KOPT-K1 (cell line): ENCODE measurements around the gene FOXJ1.
"Not testable (repeated sequence)": the region's sequence is repeated elsewhere in the genome, so short reads cannot be mapped to it uniquely, and the experiment has no call there.

ENCODE experiments used
- H3K27ac ChIP-seq: fragments of 200-600 bp; sonication (generic); 2 replicates; pipeline ENCODE4 v1.5.1; 2016; ENCODE audit warnings: antibody characterized with exemption, mild to moderate bottlenecking, low read depth, low read length; ENCODE audit not compliant: poor library complexity, severe bottlenecking
- H3K36me3 ChIP-seq: fragments of 200-600 bp; sonication (generic); 2 replicates; pipeline ENCODE4 v1.5.1; 2017; ENCODE audit warnings: antibody characterized with exemption, mild to moderate bottlenecking, low read length, moderate library complexity; ENCODE audit not compliant: insufficient read depth
- H3K9me3 ChIP-seq: fragments of 200-600 bp; sonication (generic); 2 replicates; pipeline ENCODE4 v1.5.1; 2017; ENCODE audit warnings: antibody characterized with exemption, low read length, mild to moderate bottlenecking; ENCODE audit not compliant: insufficient read depth, poor library complexity, severe bottlenecking

FOXJ1 gene

DNA sequence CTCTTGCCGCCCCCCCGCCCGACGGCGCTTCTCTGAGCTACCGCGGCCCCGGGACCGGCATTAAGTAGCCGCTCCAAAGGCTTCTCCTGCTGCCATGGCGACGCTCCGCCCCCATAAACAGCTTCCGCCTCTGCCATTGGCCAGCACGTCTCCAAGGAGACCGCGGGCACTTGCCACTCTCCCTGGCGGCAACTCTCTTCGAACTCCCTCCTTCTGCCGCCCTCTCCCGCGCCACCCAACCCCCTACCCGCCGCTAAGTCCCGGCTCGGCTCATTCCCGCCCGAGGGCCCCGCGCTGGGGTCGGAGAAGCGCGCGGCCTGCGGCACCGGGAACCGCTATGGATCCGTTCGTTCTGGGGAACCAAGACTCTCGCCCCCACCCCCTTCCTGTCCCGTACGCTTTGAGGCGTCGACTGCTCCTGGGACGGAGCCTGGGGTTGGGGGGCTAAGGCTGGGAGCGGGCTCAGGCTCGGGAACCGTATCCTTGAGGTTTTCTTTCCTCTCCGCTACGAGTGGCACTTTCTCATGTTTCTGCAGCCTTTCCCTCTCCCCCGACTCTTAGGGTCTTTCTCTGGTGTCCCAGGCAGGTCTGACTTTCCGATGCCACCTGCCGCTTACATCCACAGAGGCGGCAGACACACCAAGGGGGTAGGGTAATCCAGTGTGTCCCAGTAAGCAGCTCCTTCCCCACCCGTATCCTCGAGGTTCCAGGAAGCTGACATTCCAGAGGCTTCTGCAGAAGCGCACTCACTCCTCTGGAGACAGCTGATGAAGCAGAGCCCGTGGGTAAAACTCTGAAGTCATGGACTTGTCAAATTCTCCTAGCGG lies at the start of gene FOXJ1:
Gene FOXJ1 (minus strand): TSS at position 34 of the 827 bp plus-strand sequence. CDS start 850 bp downstream, outside the sequence.
- no peaks in the 10 kb centered on the region for H3K36me3 ChIP-seq
- H3K27ac ChIP-seq, result peak within 1 kb of the TSS; percentile 74
- H3K9me3 ChIP-seq, result no peaks in the 10 kb centered on the region

DNA sequence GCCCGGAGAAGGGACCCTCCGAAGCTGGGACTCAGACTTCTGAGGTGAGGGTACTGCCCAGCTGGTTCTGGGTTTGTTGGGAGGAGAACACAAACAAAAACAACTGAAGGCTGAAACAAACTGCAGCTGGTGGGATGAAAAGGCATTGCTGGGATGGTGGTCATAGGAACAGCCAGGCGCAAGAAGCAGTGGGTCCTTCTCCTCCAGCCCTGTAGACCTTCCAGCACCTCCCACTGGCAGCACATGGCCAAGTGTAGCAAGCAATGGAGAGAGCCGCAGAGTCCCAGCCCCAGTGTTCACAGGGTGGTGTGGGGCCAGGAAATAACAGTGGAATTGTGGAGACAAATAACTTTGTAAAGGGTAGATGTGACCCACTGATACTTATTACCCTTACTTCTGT lies 48.7 kb upstream of the FOXJ1 start:
- Histone ChIP-seq H3K27ac (peak overlapping the region; percentile 98), H3K36me3 (no peaks in the 10 kb centered on the region), H3K9me3 (no peaks in the 10 kb centered on the region)

GRCh38 chr17:76189247-76189646 lies 48.2 kb upstream of the FOXJ1 start:
- H3K27ac ChIP-seq, result peak overlapping the region; percentile 98
- no peaks in the 10 kb centered on the region for H3K9me3 ChIP-seq
- no peaks in the 10 kb centered on the region for H3K36me3 ChIP-seq

- no peaks in the 10 kb centered on the region for H3K36me3 ChIP-seq
- H3K27ac ChIP-seq, result peak overlapping the region; percentile 98
- H3K9me3 ChIP-seq, result no peaks in the 10 kb centered on the region
Observed at GRCh38 chr17:76188213-76189016, 47.4 kb upstream of the FOXJ1 start.

DNA sequence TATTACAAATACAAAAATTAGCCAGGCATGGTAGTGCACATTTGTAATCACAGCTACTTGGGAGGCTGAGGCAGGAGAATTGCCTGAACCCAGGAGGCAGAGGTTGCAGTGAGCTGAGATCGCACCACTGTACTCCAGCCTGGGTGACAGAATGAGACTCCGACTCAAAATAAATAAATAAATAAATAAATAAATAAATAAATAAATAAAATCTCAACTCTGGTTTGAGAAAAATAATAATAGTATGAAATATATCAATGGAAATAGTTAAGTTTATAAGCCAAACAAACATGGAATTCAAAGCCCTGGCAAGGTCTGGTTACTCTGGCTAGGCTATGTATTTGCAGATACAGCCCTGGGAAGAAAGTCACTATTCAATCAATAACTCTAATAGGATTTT lies 45.7 kb upstream of the FOXJ1 start:
- not testable (repeated sequence) for H3K9me3 ChIP-seq

DNA sequence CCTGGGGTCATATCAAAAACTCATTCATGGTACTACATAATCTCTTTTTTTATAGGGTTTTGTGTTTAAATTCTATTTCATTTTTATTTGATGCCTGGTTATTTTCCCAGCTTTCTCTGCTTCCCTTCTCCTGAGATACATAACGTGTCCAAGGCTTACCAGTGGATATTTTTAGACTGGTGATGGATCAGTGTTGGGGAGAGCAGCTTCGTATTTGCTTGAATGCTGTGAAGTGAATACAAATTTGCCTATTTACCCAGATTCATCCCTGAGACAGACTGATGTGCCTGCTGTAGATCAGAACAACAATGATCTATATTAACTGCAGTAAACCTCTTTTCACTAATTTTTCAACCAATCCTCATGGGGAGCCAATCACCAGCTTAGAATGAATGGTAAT lies 43.2 kb upstream of the FOXJ1 start:
- Histone ChIP-seq H3K36me3 (no peaks in the 10 kb centered on the region), H3K27ac (peak overlapping the region; percentile 3), H3K9me3 (no peaks in the 10 kb centered on the region)

More for the DNA sequence above, 45.7 kb upstream of the FOXJ1 start:
- H3K27ac ChIP-seq, H3K36me3 ChIP-seq: not testable (repeated sequence)

DNA sequence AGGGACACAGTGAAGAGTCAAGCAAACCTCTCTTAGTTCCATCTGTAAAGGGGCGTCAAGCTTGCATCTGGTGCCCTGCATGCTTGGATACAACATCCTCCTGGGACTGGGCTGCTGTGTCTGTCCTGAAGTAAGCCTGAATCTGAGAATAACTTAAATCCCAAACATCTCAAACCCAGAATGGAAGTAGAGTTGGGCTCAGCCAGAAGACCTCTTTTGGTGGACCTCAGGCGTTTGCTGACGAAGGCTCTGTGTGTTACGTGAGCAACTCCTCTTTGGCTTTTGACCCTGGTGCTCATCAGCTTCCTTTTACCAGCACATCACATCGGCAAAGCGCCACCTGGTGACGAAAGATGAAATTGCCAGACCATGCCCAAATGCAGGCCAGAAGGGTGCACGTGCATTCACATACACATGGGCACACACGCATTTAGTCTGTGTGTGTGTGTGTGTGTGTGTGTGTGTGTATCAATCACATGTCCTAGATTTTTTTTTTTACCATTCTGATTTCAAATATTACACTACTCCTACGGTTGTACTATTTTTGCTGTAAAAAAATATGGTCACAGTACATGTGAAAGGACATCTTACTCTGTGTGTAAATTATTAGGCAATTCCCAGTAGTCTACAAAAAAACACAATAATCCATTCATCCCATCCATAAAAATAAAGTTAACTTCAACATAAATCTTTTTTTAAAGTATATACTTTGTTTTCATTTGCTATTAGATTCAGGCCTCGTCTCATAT lies 41.1 kb upstream of the FOXJ1 start:
- Histone ChIP-seq H3K9me3 (no peaks in the 10 kb centered on the region), H3K27ac (peak overlapping the region; percentile 57), H3K36me3 (no peaks in the 10 kb centered on the region)

DNA sequence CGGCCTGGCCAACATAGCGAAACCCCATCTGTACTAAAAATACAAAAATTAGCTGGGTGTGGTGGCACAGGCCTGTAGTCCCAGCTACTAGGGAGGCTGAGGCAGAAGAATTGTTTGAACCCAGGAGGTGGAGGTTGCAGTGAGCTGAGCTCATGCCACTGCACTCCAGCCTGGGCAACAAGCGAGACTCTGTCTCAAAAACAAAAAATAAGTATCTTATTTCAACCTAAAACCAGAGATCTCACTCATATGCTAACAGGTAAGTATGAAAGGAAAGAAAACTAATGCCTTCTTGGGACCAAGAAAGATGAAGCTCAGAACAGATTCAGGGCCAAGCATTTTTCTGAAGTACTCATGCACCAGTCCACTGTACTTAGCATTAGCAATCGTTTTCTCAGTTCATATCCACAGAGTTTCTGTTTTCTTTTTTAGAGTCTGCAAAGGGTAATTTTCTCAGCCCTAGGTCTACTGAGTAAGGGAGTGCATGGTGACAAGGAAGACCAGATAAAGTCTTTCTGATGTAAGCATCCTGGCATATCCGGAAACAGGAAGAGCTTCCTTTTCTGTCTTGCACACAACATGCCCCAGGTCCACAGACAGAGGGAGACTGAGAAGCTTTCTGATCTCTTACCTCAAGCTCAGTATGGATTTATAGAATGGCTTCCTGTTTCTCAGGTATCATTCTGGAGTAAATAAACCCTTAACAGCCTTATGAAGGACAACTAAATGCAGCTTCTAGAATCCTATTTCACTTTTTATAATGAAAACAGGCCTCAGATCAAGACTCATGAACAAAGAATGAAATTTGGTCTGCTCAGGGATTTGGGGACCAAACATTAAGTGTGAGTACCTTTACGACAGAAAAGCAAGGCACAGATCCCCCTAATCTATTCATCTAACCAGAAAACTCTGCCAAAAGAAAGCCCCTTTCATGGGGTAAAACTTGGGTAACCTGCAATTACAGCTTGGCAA lies 38.7 kb upstream of the FOXJ1 start:
- H3K27ac ChIP-seq, result peak overlapping the region; percentile 64
- H3K36me3 ChIP-seq, result no peaks in the 10 kb centered on the region
- no peaks in the 10 kb centered on the region for H3K9me3 ChIP-seq

GRCh38 chr17:76178124-76178523 lies 37.1 kb upstream of the FOXJ1 start:
- Histone ChIP-seq H3K36me3 (no peaks in the 10 kb centered on the region), H3K9me3 (no peaks in the 10 kb centered on the region), H3K27ac (no peak overlapping the region)

DNA sequence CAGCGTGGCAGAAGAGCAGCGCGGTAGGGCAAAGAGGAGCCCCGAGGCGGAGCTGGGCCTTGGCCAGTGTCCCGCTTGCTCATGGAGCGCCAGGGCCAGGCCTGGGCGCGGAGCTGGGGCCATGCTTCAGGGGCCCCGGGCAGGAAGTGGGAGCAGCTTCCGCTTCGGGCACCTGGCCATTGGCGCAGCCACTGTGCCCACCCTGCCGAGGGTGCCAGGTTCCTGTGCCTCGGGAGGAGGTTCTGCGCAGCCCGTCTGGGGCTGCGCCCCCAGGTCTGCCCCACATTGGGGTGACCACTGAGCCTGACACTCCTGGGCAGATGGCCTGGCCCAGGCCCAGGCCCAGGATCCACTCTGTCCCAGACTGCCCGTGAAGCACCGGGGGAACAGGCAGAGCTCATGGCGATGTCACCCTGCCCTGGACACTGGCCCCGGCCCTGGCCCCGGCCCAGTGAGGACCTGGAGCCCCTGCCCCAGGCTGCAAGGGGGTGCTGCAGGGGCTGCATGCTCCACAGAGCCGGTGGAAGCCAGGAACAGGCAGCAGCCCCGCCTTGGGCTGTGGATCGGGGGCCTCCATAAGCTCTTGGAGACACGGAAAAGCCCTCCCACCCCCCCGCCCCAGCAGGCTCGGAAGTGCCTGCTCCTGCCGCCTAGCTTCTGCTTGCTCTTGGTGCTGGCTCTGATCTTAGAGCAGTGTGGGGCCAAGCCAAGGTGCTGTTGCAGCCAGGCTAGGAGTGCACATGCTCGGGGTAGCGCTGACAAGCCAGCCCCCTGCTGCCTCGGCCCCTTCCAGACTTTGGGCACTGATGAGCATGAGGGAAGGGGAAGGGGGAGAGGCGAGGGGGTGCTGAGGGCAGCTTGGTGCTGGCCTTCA lies 35.9 kb upstream of the FOXJ1 start:
- H3K36me3 ChIP-seq, result no peaks in the 10 kb centered on the region
- no peaks in the 10 kb centered on the region for H3K9me3 ChIP-seq
- no peak overlapping the region for H3K27ac ChIP-seq

- H3K9me3 ChIP-seq, result no peaks in the 10 kb centered on the region
- no peaks in the 10 kb centered on the region for H3K36me3 ChIP-seq
- no peak overlapping the region for H3K27ac ChIP-seq
Observed at GRCh38 chr17:76174037-76174436, 33.0 kb upstream of the FOXJ1 start.

DNA sequence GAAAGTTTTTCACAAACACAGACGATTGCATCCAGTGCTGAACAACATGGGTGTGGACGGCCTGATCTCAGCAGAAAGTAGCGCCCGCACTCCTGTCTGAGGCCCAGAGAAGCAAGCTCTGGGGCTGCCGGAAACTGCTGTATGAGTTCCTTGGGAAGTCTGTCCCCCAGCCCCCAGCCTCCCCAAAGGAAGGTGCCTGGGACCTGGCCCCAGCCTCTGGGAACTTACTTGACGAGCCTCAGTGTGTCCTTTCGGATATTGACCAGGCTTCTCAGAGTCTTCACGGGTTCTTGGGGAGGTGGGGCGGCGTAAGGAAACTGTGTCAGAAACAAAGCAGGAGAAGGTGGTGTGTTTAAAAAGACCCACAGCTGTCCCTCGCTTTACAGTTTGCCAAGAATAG lies 32.4 kb upstream of the FOXJ1 start:
- Histone ChIP-seq H3K9me3 (no peaks in the 10 kb centered on the region), H3K27ac (no peak overlapping the region), H3K36me3 (no peaks in the 10 kb centered on the region)

GRCh38 chr17:76171706-76172105 lies 30.7 kb upstream of the FOXJ1 start:
- H3K27ac ChIP-seq, result no peak overlapping the region
- H3K9me3 ChIP-seq, result no peaks in the 10 kb centered on the region
- no peaks in the 10 kb centered on the region; the same call in 1 of the 2 replicates for H3K36me3 ChIP-seq
